Measurements from ENCODE around the gene FRY.

The FRY gene

DNA sequence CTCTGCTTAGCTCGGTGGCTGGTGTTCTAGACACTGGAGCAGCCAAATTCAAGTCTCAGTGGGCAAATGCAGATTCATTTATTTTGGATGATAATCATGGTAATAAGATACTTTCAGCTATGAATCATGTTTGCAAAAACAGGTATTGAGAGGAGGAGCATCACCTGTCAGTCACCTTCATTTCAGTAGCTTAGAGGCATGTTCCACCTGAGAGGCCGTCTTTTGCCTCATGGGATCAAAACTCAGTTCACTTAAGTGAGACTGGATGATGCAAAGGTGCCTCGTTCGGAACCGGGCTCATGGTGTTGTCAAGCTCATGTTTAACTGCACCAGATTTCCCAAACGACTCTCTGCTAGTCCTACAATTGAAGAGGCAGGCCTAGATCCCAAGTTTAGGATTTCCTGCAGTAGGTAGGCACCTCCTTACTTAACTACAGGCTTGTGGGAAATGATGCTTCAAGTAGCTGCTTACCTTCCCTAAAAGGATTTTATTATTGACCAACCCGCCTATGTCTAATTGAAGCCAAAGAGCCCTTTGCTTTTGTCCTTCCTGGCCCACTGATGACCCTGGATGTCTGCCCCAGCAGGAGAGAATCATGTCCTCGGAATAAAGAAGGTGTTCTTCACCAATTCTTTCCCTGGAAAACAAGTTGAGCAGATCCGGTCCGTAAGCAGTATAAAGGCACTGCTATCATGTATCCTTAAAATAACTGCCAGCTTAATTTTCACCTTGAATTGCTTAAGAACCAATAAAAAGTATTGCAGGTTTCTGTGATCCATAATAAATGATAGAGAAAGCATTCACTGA is 223.5 kb downstream of the FRY start:
- DNase-seq (ENCODE audit: low spot score) (no peak), FAIRE-seq (no peak)

GRCh38 chr13:32255724-32256109 is 224.1 kb downstream of the FRY start:
- FAIRE-seq (no peak), DNase-seq (ENCODE audit: low spot score) (no peak)

GRCh38 chr13:32256243-32256642 is 224.7 kb downstream of the FRY start:
- no peak for DNase-seq (ENCODE audit: low spot score)
- FAIRE-seq, result no peak

DNA sequence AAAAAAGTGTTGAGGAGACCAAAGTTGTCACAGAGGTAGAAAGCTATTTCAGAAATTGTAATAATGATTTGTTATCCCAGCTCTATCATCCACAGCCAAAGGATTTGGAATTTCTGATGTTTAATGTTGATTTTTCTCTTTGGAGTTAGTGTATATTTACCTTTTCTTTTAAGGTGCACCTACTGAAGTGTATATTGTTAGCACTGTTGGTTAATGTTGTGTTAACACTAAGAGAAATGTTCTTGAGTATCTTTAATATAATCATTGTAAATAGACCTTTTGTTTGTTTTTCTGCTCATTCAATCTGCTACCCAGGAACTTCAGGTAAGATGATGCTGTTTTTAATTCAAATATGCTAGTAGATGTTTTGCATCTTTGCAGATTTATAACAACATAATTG is 226.1 kb downstream of the FRY start:
- no peak for FAIRE-seq
- no peak for DNase-seq (ENCODE audit: low spot score)

- DNase-seq (ENCODE audit: low spot score) (no peak), FAIRE-seq (no peak)
Observed at GRCh38 chr13:32259116-32259515, 227.5 kb downstream of the FRY start.

- FAIRE-seq (no peak), DNase-seq (ENCODE audit: low spot score) (peak; percentile 59)
Observed at GRCh38 chr13:32261567-32261966, 230.0 kb downstream of the FRY start.

DNA sequence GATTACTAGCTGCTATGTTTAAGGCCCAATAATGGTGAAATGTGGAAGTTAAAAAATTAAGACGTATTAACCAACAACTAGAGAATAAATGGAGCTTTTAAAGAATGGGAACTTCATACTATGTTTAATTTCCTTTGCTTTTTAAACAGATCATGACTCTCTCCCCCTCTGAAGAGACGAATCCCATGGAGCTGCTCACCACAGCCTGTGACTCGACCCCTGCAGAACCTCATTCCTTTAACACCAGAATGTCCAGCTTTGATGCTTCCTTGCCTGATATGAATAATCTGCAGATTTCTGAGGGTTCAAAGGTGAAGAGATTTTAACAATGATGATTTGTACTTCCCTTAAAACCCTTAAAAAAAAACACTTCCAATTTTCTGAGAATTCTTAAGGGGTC is 230.6 kb downstream of the FRY start:
- DNase-seq (ENCODE audit: low spot score) (no peak), FAIRE-seq (no peak)

DNA sequence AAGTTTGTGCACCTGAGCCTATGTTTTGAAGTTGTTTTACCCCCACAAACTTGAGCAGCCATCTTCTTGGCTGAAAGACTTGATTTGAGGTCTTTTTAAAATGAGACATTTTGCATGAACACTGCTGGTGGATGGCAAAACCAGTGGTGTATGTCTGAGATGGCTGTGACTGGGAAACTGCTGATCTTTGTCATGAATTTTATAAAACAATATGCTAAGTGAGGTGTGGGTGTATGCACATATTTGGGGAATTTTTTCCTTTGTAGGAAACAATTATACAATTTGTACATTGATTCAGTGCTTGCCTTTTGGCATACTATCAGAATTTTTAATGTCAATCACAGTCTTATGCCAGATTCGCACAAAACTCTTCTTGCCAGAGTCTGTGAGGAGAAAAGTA is 231.0 kb downstream of the FRY start:
- no peak for FAIRE-seq
- DNase-seq (ENCODE audit: low spot score), result no peak

GRCh38 chr13:32264407-32264806 is 232.8 kb downstream of the FRY start:
- FAIRE-seq (no peak), DNase-seq (ENCODE audit: low spot score) (no peak)

DNA sequence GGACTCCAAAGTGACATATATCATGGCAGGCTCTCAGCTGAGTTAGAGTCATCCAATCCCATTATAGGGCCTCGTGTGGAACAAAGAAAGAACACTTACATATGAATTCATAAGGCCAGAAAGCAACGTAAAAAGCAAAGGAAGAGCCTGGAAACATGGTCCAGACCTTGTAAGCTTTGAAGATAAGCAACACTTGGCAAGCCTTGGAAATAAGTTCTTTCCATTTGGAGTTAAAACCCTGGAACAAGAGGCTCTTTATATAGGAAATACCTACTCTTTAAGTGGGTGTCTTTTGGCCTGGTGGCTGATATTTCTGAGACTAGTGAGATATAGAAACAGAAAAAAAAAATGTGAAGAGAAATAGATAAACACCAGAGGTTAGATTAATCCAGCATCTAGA is 234.2 kb downstream of the FRY start:
- DNase-seq (ENCODE audit: low spot score), result no peak
- no peak for FAIRE-seq

- FAIRE-seq (no peak), DNase-seq (ENCODE audit: low spot score) (no peak)
Observed at GRCh38 chr13:32266130-32266529, 234.6 kb downstream of the FRY start.

DNA sequence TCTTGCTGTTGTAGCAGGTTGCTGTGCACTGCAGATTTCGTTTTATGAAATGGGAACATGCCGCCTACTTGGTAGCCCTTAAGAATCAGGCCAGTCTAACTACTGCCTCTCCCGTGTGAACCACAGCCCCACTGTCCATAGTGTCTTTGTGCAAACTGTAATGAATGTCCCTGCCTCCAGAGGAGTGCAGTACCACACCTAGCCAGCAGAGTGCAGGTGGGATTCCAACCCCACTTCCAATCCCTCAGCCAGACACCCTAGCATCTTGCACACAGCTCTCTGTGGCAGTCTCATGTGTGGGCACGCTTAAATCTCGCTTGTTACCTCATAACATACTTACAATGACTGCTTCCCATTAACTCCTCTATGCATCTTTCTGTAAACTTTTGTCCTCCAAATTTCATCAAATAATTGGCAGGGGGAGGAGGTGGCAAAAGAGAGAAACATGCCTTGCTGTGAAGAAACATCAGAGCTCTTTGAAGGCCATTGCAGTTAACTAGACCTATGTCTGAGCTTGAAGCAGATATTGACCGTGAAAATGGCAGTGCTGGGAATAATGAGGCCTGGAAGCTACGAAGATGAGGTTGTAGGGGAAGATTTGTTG is 236.4 kb downstream of the FRY start:
- FAIRE-seq, result no peak
- DNase-seq (ENCODE audit: low spot score), result no peak

- FAIRE-seq, result no peak
- DNase-seq (ENCODE audit: low spot score), result no peak
Observed at GRCh38 chr13:32272021-32272683, 240.6 kb downstream of the FRY start.

DNA sequence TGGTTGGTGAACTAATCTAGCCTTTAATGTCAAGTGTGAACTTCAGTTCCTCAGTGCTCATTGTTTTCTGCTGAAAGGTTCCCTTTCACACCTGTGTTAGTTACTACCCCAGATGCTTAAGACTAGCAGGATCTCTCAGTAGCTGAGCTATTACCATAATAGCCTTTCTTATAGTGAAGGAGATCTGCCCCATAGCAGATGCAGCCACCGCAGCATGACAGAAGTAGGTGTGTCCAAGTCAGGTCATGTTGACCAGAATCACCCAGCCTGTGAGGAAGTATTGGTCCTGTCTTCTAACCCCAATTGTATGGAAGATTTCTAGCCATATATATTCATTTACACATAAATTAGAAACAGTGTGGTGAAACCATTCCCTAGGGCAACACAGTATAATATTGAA is 246.3 kb downstream of the FRY start:
- DNase-seq (ENCODE audit: low spot score) (no peak), FAIRE-seq (no peak)

GRCh38 chr13:32278426-32278825 is 246.9 kb downstream of the FRY start:
- FAIRE-seq (no peak), DNase-seq (ENCODE audit: low spot score) (no peak)

DNA sequence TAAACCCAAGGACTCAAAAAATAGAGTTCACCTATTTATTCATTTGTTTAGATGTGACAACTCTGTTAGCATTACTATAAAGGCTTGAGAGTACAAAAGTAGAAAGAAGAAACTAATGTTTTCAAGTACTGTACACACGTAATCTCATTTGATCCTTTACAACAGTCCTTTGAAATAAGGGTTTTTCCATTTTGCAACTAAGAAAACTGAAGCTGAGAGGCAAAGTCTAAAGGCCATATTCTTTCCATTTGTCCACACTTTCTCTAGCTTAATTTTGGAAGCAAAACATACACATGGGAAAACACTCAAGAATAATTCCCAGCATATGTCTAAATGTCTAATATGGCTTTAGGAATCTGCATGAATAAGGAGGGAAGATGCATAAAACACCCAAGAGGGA is 249.5 kb downstream of the FRY start:
- DNase-seq (ENCODE audit: low spot score) (no peak), FAIRE-seq (no peak)

DNA sequence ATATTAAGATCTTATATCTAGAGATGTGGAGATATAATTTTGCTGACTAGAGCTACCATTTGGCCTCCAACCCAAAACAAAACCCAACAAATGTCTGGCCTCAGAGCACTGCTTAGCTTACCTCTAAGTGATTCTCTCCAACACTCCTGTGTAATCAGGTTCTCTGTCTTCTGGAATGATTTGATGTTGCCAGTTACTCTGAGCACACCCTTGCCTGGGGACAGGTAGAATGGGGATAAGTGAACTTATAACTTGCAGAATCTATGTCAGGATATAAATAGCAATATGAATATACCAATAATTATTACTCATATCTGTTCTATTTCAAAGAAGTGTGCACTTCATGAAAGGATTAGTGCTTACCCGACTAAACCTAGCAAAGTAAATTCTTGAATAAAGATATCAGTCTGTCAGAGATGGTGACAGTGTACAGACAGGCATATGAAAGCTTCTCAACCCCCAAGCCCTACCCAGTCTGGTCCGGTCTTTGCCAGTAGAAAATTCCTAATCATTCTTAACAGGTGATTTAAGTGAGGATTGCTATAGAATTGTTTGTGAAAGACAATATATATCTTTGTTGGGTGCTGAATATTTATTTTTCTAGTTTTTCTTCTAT is 250.6 kb downstream of the FRY start:
- DNase-seq (ENCODE audit: low spot score) (no peak), FAIRE-seq (no peak)

GRCh38 chr13:32284927-32285632 is 253.5 kb downstream of the FRY start:
- DNase-seq (ENCODE audit: low spot score) (peak; percentile 35), FAIRE-seq (no peak)

GRCh38 chr13:32285633-32285965 is 254.0 kb downstream of the FRY start:
- no peak for FAIRE-seq

DNA sequence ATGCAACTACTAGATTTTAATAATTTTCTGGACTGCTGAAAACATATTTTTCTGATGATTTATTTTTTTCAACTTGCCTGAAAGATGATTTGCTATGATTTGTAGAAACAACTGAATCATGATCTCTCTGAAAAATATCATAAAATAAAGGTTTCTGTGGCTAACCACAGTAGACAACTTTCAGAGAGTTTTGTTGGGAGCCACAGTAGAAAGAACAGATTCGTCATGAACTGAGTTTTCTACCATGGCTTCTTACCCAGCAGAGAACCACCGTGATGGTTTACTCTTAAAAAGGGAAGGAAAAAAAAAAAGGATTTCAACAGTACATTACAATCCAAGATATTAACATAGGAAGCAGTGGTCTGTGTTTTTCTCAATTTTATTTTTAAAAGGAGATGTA is 265.6 kb downstream of the FRY start:
- FAIRE-seq (no peak), DNase-seq (ENCODE audit: low spot score) (no peak)

More at GRCh38 chr13:32285633-32285965, 254.0 kb downstream of the FRY start:
- no peak for DNase-seq (ENCODE audit: low spot score)

- DNase-seq (ENCODE audit: low spot score), result no peak
- no peak for FAIRE-seq
Observed at GRCh38 chr13:32298695-32299094, 267.1 kb downstream of the FRY start.

DNA sequence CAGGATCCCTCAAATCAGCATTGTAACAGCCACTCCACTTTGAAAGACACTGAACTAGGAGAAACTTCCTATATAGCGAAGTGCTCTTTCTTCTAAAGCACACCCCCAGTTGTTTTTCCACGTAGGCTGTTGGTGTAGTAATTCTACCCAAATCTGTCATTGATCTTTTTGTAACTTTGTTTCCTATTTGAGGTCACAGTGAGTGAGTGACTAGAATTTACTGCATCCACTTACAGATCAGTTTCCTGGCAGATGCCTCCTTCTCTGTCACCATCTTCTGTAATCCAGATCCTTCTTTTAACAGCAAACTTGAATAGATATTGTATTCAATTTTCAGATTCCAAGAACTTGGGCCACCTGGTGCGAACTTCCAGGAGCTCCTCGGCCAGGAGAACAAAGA is 268.3 kb downstream of the FRY start:
- DNase-seq (ENCODE audit: low spot score), result no peak
- no peak for FAIRE-seq

All from urothelium cell line (cell line).